LHCN-M2 (cell line): ENCODE measurements around the gene PIK3C2G. TPM values are rescaled to one million over a fixed set of nuclear protein-coding genes. Genes with fewer than 3 reads are reported as not detected.
"Not testable (repeated sequence)": the region's sequence is repeated elsewhere in the genome, so short reads cannot be mapped to it uniquely, and the experiment has no call there.

Experiments
- DNase-seq: peaks from one replicate; pipeline ENCODE4 v3.0.0-alpha.2; 2012; ENCODE audit warnings: low read depth
- total RNA-seq: library from RNA; depleted of rRNA; stranded (reverse); fragments of >200 nt; gene quantifications from 2 replicates; pipeline ENCODE4 v1.2.3, GENCODE V29; 2014

The PIK3C2G gene
- total RNA-seq, 1 experiment from 2014 or later, result not detected

DNA sequence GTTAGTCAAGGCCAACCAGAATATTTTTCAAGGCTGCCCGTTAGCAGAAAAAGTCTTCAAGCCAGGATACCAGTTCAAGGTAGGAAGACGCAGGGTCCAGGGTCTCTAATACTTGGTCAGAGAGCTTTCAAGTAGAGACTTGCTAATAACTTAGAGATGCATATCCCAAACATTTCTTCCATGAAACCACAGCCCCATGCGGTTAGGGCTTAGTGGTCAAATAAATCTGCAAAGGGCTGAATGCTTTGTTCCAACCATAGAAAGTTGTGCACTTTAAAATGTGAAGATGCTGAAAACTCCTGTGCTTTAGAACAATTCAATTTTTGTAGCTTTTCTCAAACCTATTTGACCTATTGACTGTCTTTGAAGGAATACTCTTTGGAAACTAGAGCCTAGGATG lies 208.9 kb downstream of the PIK3C2G start:
- DNase-seq, result peak; percentile 32

DNA sequence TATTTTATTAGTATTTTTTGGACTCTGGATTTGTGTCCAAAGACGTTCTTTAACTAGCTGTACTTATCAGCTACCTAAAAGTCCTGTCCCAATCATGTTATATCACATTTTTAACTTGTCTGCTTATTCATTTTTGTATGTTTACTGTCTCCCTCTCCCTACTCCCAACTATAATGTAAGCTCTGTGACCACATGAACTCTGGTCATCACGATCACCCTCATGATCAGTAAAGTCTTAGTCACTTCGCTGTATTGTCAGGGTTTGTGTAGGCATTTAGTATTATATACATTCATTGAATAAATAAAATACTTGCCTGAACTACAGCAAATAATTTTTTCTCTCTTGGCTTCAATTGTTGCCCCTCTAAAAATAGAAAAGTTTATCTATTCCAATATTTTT lies 211.0 kb downstream of the PIK3C2G start:
- DNase-seq, result no peak

DNA sequence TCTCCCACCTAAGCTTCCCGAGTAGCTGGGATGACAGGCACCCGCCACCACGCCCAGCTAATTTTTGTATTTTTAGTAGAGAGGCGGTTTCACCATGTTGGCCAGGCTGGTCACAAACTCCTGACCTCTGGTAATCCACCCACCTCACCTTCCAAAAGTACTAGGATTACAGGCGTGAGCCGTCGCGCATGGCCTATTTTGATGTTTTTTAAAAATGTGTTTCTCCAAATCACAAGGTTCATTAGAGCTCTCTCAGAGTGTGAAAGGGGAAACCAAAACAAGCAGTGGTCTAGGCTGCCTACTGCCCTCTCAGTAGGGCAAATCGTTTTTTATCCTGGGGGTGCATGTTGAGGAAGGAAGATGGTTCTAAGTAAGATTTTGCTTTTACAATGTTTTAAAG lies 211.5 kb downstream of the PIK3C2G start:
- no peak for DNase-seq

DNA sequence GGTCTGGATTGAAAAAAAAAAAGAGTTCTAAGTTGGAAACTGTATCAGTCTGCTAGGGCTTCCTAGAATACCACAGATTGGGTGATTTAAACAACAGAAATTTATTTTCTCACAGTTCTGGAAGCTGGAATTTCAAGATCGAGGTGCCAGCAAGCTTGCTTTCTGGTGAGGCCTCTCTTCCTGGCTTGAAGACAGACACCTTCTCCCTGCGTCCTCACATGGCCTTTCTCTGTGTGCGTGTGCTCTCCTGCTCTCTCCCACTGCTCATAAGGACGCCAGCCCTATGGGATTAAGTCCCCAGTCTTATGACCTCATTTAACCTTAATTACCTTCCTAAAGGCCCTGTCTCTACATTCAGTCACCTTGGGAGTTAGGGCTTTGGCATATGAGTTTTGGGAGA lies 215.5 kb downstream of the PIK3C2G start:
- DNase-seq, result no peak

DNA sequence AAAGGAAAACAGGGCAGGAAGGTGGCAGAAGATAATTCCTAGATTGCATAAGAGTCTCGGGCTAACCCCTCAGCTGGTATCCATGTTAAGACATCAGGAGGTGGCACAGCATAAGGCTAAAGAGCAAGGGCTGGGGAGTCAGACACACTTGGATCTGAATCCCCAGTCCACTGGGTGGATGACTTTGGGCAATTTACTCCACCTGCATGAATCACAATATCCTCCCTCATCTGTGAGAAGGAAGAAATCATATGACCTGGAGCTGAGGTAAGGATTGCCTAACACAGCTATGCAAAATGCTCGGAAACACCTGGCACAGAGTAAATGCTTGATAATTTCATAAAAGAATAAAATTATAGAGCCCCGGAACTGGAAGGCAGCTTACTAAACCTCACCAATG lies 217.9 kb downstream of the PIK3C2G start:
- no peak for DNase-seq

DNA sequence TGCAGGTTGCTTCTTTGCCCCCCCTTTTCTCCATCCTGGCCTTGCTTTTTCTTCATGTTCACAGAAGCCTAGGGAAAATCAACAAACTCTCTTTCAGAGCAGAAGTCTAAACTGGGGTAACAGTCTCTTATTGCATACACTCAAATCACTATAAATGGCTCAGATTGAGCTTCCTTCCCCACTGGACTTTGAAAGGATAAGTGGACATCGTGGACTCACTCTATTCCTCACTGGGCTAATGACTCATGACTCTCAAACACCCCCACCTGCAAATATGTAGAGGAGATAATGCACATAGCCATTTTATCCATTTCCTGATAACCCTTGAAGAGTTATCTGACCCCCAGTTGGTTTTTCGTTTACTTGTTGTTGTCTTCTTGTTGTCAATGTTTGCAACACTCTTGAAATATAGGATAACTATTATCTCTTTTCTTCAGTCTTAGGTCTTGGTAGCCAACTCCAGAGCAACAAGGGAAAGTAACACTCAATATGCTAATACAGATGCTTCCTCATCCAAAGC lies 221.3 kb downstream of the PIK3C2G start:
- no peak for DNase-seq

DNA sequence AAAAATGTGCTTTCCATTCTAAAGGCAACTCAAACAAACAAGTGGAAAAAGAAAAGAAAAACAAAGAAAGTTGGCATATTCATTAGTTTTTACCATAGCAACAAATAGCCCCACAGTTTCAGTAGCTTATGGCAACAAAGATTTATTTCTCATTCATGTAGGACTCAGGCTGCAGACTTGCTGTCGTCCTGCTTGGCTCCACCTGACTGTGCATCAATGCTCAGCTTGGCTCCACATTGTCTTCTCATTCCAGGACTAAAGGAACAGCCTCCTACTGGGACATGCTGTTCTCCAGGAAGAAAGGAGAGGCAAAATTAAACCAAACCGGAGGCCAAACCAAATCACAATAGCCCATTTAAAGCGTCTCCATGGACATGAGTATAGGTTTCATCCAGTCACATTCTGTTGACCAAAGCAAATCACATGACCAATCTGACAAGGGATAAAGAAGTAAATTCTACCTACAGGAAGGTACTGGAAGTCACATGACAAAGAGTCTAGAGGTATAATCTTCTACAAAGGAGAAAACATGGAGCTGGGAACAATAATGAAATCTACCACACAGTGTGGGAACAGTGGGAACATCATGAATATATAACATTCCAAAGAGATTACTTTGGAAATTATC lies 222.5 kb downstream of the PIK3C2G start:
- DNase-seq, result no peak

DNA sequence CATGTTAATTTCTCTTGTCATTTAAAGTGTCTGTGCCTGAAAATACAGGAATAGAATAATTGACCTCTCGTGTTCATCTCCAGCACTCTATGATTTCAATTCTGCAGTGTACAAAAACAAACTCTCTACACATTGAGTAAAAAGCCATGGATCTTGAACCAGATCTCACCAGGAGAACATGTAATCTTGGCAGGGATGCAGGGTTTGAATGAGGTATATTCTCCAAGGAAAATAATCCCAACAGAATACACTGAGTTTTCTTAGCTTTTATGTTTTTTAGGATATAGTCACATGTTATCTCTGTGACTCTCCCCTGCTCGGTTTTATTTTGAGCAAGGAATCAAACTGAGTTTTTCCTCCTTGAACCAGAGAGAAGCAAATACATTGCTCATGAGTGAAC lies 224.7 kb downstream of the PIK3C2G start:
- no peak for DNase-seq

DNA sequence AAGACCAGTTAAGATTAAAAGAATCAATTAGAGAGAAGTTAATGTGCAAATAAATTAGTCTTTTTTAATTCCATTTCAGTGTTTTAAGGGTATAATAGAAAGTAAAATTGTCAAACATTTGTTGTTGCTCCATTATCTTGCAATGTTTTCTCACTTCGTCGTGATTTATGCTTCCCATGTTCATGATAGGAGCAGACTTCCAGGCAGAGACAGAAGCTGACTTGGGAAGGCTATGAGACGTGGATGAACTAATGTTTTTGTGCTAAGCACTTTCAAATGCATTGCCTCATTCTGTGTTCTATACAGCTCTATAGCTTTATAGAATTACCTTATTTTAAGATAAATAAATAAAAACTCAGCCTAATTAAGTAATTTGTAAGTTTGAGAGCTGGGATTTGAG lies 226.2 kb downstream of the PIK3C2G start:
- no peak for DNase-seq

DNA sequence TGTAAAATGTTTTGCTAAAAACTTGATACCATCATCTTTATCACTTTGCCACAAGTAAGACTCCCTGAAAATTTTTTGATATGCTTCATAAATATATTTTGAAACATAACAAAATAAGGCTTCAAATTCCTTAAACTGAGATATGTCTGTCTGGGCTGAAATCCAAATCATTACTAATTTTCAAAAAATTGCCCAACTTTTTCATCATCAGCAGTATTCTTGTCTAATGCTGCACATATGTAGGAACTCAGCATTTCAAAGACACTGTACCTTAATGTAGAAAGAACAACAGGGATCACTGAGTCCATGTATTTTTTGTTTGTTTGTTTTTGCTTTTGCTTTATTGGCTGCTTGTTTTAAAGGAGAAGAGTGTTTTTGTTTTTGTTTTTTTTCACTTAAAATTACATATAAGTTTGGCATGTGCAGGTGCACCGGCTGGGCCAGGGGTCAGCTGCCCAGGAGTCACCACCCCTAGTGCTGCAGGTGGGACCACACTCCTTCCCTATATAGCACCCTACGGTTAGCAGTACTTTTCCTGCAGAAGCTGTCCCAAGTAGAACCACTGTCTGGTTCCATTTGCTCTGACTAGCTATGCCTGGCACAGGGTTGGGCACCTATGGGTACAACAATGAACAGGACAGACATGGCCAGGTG lies 231.2 kb downstream of the PIK3C2G start:
- peak; percentile 17 for DNase-seq

DNA sequence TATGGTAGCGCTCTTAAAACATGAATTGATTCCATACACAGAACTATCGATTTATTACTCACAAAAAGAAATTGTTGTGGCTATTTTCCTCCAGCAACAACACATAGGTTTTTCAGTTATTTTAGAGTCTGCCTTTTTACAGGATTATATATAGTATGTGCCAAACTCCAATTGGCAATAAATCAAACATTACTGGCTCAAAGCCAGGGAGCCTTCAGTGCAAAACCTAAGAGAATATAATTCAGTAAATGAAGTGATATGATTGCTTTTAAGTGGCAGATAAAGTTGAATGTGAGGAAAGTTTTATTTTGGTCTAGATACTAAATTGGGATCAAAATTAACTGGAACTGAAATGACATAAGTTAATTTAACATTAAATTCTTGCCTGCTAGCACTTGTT lies 234.8 kb downstream of the PIK3C2G start:
- DNase-seq, result no peak

DNA sequence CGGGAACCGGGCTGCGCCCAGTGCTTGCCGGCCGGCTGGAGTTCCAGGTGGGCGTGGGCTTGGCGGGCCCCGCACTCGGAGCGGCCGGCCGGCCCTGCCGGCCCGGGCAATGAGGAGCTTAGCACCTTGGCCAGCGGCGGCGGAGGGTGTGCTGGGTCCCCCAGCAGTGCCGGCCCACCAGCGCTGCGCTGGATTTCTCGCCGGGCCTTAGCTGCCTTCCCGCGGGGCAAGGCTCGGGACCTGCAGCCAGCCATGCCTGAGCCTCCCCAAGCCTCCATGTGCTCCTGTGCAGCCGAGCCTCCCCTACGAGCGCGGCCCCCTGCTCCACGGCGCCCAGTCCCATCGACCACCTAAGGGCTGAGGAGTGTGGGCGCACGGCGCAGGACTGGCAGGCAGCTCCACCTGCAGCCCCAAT lies 238.8 kb downstream of the PIK3C2G start:
- DNase-seq, result not testable (repeated sequence)

DNA sequence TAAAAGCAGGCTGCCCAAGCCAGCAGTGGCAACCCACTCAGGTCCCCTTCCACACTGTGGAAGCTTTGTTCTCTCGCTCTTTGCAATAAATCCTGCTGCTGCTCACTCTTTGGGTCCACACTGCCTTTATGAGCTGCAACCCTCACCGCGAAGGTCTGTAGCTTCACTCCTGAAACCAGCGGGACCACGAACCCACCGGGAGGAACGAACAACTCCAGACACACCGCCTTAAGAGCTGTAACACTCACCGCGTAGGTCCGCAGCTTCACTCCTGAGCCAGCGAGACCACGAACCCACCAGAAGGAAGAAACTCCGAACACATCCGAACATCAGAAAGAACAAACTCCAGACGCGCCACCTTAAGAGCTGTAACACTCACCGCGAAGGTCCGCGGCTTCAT lies 239.4 kb downstream of the PIK3C2G start:
- DNase-seq, result not testable (repeated sequence)

DNA sequence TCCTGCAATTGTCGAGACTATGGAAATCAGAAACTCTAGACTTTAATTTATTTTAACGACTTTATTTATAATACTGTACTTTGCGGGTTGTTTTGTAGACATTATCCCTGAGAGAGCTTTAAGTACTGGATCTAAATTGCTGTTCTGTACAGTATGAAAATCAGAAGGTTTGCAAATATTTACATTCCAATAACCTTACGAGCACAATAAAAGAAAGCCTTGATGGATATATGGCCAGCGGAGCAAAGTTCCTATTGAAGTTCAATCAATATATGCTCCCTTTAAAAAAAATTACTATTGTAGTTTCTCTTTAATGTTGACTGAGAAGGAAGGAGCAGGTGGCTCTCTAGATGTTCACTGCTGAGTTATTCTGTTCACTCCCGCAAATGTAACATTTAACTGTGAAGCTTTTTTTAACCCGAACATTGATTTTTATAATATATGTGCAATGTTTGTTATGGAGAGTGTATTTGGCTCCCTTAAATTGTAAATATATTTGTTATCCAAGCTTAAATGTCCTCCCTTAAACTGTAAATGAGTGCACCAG lies 241.2 kb downstream of the PIK3C2G start:
- DNase-seq, result no peak

DNA sequence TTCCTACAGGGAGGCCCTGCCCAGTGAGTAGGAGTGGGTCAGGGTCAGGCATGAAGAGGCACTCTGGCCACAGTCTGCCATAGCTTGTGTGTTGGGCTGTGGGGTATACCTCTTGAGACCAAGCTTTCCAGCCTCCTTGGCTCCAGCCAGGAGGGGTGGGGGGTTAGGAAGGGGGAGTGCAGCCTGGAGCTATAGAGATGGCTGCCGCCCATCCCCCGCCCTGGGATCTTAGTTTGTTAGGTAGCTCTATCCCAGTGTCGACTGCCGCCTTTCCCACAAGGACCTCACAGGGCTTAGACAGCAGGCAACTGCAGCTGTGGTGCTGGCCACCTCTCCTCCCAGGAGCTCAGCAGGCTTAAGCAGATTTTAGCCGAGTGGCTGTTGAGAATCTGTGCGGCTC lies 260.1 kb downstream of the PIK3C2G start:
- DNase-seq, result no peak

DNA sequence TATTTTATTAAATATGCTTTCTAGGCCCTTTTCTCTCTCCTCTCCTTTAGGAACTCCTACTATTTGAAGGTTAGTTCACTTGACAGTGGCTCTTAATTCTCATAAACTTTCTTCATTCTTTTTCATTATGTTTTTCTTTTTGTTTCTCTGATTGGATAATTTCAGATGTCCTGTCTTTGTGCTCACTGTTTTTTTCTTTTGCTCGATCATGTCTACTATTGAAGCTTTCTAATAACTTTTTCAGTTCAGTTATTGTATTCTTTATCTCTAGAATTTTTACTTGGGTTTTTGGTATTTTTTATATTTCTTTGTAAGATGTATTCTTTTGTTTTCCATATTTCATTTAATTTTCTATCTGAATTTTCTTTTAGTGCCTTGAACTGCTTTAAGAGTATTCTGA lies 261.5 kb downstream of the PIK3C2G start:
- DNase-seq, result no peak

DNA sequence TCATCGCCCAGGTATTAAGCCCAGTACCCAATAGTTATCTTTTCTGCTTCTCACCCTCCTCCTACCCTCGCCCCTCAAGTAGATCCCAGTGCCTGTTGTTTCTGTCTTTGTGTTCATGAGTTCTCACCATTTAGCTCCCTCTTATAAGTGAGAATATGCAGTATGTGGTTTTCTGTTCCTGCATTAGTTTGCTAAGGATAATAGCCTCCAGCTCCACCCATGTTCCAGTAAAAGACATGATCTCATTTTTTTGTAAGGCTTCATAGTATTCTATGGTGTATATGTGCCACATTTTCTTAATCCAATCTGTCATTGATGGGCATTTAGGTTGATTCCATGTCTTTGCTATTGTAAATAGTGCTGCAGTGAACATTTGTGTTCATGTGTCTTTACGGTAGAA lies 281.2 kb downstream of the PIK3C2G start:
- DNase-seq, result not testable (repeated sequence)

DNA sequence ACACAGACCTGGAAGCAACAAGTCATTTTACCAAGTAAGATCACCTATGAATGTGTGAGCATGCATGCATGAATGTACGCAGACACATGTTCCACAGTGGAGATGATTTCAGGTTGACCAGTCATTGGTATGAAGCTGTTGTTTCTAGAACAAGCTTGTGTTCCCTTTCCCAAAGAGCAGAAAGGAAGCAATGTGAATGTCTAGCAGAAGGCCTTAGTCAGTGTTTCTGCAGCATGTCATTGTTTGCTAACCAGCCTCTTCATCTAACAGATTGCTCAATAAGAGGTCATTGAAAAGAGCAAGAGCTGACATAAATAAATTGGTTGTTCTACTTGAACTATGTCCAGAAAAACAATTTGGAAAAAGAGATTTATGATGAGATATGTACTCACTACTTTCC lies 285.1 kb downstream of the PIK3C2G start:
- DNase-seq, result peak; percentile 1

DNA sequence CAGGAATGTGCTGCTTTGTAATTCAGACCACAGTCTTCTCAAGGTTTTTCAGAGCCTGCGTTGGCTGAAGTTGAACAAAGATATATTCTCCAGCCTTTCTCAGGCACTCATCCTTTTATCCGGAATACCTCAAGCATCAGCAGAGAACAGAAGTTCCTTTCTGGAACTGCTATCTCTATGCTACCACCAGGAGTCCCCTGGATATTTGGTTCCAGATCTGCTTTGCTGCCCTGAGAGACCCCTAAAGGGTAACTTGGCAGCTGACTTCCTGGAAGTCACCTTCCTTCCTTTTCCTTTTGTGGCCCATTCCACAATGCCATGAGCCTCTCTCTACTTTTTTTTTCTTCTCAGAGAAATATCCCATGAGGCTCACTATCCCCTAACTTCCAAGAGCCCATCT lies 288.3 kb downstream of the PIK3C2G start:
- no peak for DNase-seq

DNA sequence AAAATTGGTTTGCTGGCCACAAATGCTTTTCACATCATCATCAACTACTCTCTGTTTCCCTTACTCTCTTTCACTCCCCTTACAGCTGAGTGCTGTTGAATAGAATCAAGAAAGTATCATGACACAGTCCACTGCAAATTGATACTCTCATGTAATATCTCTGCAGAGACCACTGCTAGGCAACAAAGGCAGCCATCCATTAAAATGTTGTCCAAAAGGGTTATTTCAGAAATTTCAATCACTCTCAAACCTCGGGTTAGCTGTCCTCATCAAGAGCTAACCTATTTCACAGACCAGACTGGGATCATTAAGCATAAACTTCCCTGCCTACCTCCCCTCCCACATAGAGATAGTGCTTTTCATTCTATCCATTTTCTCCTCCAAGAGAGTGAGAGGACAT lies 289.8 kb downstream of the PIK3C2G start:
- no peak for DNase-seq

DNA sequence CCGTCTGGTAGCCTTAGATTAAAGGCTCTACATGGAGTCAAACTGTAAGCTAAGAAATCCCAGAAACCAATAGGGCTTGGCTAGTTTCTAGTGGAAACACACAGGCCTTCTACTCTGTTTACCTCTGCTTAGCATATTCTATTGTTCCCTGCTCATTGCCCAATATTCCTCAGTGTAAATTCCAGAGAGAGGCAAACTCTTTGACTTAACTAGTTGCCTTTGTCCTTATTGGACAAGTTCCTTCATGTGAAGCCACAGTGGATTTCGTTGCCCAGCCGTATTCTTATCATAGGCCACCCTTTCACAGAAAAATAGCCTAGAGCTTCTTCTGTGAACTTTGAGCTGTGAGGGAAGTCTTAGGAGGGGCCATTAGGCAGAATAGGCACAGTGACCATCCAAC lies 290.4 kb downstream of the PIK3C2G start:
- no peak for DNase-seq

DNA sequence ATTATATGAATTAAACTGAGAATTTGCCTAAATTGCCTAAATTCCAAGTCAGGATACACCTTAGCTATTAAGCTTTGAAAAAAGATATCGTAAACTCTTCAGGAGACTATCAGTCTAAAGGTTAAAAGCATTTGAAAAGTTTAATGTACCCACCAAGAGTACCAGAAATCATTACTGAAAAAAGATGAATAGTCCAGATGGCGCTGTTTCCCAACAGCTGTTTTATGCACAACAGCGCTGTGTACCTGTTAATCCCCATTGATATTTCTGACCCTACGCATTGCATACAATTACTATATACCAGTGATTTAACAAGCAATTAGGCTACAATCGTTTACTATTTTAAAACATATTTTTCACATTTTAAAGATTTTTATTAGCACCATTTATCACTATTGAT lies 291.5 kb downstream of the PIK3C2G start:
- no peak for DNase-seq

DNA sequence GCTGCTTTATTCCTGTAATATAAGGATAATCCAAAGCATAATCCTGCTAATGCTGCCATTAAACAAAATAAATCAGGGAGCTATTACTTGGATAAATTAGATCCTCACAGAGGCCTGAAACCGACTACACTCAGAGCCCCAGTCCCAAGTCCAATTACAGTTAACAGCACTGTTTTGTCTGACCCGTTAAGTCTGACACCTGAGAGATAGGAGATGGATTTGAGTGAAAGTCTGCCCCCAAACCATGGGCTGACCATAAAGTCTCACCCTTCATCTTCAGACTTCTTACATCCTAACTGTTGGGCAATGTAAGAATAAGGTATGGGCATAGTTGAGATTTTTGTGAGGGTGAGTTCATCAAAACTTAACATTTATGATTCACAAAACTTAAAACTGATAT lies 294.8 kb downstream of the PIK3C2G start:
- DNase-seq, result no peak
